Stimulated activated CD8-positive, alpha-beta memory T cell treated with anti-CD3 and anti-CD28 coated beads, Interleukin-4, amount 100 ng/mL, for 1 hour (primary cell): ENCODE data around the gene LTO1.

ENCODE experiments used
- DNase-seq, 2 donors: peaks; one replicate each; pipeline ENCODE4 v3.0.0-alpha.2; 2020; ENCODE audit warnings: low read depth in 2 of 2, low spot score in 1 of 2

The LTO1 gene, protein sequence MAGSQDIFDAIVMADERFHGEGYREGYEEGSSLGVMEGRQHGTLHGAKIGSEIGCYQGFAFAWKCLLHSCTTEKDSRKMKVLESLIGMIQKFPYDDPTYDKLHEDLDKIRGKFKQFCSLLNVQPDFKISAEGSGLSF

DNA sequence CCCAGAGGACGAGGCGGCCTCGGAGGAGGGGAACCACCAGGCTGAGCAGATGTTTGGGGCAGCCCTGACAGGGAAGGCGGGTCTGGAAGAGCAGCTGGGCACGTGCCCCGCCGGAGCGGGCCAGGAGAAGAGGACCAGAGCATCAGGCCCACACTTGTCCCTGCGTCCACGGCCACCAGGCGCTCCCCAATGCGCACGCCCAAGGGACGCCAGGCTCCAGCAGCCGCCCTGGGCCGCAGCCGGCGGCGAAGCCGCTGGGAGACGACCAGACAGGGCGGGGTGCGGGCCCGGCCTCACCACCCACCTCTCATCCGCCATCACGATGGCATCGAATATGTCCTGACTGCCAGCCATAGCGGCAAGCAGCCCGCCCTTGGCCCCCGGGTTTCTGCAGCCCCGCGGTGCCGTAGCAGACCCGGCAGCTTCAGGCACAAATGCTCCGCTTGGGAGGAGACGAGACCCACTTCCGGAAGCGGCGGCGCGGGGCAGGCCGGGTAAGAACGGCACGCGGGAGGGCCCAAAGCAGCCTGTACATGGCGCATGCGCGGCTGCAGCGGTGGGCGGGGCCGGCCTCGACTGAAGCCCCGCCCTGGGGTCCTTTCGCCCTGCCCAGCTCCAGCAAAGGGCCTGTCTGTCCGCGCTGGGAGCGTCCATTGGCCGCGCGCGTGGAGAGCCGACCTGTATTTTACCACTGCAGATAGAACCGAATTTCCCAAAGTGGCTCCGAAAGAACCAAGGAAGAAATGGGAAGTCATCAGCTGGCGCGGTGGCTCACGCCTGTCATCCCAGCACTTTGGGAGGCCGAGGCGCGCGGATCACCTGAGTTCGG lies at the start of gene LTO1:
Gene LTO1 (minus strand): TSS at position 468 of the 829 bp plus-strand sequence. CDS start 114 bp downstream, at position 354.
- DNase-seq, result peak; percentile 89 to 92

DNA sequence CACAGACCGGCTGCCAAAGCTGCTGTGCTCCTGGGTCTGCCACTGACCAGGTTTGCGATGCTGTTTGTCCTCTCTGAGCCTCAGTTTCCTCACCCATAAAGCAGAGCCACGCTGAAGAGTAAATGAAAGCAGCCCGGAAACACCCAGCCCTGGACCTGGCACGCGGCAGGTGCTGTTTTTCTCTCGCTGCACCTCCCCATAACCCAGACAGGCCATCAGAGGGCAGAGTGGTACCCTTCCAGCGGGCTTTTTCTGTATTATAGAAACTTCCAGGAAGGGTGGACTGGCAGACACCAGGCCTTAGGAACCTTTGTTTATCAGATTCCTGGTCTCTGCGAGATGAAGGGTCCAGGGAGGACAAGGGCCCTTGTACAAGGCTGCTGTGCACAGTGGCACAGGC lies 46.6 kb upstream of the LTO1 start:
- no peak for DNase-seq

DNA sequence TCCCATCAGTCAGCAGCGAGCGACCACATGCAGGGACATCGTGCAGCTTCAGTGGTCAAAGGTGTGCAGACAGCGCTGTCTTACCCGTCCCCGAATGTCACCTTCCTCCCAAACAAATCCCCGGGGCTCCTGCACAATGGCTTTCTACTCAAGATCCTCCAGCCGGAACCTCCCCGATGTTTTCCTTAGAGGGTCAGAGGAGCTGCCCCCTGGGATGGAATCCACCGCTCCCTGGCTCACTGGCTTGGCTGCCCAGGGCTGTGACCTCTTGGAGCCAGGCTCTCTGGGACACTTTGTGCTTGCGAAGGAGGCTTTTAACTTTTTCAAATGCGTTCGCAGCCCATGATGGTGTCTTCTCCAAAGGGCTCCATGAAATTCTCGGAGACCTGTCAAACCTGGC lies 46.0 kb upstream of the LTO1 start:
- DNase-seq, result no peak

DNA sequence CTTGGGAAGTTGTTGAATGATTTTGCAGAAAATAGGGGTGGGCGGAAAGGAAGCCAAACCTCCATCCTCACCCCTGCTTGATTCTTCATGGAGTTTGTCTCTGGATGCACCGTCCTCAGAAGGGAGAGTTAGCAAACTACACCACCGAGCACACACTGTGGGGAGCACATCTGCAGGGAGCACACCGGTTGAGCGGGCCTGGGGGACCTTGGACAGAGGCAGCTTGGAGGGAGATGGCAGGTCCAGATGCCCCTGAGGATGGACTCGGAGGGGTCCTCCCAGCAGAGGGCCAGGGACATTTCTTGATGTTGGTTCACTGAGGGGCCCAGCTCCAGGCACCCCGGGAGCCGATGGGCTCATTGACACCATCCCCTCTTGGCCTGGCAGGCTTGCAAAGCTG lies 43.8 kb upstream of the LTO1 start:
- no peak for DNase-seq

DNA sequence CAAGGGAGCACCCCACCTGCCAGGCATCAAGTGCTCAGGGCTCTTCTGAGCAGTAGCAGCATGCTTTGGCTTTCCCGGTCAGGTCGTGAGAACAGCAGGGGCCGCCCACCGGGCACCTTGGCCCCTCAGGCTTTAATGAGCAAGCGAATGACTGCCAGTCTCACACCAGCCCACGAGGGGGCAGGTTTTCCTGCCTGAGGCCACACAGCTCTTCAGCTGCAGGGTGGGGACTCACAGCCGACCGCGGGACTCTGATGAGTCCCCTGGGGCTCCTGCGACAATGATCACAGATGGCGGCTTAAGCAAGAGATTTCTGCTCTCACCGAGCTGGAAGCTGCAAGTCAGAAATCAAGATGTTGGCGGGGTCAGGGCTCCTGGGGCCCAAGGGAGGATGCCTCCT lies 43.0 kb upstream of the LTO1 start:
- DNase-seq, result no peak

DNA sequence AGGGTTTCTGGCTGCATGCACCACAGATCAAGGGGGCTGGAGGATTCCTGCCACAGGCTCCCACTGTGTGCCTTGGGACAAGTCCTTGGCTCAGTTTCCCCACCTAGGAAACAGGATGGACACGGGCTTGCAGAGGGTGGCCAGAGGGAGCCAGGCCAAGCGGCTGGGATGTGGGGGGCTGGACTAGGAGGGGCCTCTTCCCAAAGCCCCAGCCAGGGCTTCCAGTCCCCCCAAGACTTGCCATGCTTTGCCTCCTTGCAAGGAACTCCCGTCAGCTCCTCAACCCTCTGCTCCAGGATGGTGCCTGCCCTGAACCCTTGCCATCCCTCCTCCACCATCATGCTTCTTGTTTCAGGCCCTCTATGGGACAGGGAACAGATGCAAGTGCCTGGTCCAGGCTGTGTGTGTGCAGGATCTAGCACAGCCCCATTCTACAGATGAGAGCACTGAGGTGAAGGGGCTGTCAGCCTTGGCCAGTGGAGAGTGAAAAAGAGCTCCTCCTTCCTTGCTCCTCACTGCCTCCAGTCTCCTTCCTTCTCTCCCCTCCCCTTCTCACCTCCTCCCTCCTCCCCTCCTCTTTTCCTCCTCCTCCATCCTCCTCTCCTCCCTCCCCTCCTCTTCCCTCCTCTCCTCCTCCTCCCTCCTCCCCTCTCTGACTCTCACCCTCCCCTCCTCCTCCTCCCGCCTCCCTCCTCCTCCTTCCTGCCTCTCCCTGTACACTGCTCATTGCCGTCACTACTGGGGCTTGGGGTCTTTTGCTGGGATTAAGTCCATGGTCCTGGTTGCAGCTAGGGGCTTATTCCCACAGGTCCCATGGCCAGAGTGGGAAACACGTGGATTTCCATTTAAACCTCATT lies 42.0 kb upstream of the LTO1 start:
- DNase-seq, result no peak

DNA sequence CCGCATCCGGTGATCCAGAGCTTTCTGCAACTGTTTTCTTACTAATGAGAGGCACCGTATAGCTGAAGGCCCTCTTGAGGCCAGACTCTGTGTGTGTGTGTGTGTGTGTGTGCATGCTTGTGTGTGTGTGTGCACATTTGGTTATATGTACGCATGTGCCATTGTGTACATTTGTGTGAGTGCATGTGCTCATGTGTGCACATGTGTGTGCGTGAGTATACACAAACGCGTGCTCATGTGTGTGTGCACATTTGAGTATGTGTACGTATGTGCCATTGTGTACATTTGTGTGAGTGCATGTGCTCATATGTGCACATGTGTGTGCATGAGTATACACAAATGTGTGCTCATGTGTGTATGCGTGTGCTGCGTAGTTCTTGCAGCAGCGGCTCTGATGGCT lies 40.9 kb upstream of the LTO1 start:
- DNase-seq, result no peak

DNA sequence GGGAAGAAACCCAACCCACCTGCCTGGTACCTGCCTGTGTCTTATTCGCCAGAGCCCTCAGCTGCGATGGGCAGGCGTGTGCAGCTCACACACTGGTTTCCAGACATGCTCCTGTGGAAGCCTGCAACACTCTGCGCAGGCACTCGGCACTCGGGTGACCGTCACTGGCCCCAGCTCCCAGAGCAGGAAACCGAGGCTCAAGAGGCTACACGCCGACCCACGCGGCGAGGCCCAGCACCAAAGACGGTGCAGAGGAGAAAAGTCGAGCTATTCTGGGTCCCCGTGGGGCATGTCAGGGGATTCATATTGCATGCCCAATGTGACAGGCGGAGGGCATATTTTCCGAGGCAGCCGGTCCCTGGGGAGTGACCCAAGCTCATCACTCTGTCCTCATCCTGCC lies 40.3 kb upstream of the LTO1 start:
- no peak for DNase-seq

DNA sequence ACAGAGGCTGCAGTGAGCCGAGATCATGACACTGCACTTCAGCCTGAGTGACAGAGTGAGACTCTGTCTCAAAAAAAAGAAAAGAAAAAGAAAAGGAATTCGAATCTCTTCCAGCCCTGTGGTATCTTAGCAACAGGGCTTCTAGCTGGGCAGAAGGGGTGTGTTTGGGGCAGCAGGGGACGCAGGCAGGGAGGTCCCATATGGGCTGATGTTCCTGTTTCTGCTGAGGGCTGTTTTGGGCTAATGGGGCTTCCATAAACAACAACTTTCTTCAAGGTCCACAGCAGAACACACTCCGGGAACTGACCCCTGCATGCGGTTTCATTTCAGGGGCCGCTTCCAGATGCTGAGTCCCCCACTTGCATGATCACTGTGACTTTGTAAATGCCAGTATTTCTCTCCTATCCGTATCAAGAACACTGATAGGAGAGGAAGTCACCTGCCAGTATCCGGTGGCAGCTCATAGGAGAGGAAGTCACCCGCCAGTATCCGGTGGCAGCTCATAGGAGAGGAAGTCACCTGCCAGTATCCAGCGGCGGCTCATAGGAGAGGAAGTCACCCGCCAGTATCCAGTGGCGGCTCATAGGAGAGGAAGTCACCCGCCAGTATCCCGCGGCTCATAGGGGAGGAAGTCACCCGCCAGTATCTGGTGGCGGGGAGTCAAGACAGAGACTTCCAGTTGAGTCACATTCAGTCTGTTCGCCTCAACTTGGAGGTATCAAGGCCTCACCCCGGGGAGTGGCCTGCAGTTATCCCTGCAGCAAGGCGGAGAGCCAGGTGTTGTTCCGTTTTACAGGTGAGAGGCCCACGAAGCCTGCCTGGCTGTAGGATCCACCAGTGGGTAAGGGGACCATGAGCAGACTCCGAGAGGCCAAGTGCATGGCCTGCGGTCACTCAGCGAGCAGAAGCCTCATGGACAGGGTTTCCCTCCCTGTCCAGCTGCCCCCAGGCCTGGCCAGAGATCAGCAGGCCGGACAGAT lies 37.0 kb upstream of the LTO1 start:
- DNase-seq, result no peak

DNA sequence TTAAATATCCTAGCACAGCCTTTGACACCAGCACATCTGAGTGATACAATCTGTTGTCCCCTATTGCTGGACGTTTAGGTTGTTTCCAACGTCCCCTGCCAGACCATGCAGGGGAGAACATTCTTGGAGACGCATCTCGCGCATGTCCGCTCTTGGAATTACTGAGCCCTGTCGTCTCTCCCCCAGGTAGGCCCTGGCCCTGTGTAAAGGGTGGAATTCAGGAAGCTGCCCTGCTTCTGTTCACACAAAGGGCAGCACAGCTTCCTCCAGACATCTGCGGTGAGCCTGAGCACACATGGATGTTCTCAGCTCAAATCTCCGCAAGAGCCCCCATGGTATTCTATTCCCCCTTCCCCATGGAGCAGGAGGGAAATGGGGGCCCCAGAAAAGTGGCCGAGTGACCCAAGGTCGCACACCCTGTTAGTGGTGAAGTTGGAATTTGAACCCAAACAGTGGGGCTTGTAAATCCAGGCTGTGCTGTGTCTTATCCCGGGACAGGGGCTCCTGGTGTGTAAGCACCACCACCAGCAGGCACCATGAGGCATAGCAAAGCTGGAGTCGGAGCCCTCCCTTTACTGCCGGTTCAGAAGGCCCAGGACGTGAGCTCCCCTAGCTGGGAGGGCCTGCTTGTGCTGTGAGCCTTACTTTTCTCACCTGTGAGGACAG lies 33.7 kb upstream of the LTO1 start:
- DNase-seq, result no peak

DNA sequence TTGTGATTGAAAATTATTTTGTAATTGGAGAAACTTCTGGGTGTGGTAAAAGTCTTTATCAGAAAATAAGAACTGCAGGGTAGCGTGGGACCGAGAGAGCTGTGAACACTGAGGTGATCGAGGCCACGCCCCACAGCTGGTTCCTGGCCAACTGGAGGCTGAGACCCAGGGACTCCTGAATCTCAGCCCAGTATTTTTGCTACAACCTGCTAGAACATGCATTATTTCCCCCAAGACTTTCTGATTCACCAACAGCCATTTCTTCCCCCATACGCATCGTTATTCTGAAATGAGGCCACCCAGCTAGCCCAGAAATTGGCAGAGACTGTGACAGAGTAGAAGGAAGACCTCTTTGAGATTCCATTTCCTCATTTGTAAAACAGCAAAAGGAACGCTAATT lies 32.0 kb upstream of the LTO1 start:
- no peak for DNase-seq

DNA sequence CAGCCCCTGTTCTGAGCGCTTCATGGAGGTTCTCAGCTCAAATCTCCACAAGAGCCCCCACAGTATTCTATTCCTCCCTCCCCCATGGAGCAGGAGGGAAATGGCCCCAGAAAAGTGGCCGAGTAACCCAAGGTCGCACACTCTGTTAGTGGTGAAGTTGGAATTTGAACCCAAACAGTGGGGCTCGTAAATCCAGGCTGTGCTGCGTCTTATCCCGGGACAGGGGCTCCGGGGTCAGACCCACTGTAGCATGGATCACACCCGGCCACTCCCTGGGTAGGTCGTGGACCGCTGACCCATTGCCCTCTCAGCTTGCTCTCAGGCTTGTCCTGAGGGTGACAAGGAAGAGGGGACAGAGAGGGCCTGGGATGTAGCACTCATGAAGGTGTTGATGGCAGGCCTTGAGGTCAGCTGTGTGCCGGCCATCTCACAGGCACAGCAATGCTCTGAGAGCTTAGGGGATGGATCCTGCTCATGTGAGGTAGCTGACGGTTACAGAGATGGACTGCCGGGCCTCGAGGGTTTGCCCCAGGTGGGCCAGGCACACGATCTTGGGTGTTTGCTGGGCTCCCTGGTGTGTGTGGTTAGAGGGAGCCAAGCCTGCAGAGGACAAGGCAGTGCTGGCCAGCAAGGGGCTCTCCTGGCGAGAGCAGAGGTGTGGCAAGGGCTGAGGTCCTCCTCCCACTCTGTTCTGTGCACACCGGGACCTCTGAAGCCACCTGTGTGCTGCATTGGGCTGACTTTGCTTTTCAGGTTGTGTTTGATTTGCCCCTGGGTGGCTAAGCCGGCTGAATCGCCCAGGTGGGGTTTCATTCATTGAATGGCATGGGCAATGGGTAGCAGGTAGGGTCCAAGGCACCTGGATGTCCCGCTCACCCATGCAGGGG lies 31.0 kb upstream of the LTO1 start:
- DNase-seq, result no peak

DNA sequence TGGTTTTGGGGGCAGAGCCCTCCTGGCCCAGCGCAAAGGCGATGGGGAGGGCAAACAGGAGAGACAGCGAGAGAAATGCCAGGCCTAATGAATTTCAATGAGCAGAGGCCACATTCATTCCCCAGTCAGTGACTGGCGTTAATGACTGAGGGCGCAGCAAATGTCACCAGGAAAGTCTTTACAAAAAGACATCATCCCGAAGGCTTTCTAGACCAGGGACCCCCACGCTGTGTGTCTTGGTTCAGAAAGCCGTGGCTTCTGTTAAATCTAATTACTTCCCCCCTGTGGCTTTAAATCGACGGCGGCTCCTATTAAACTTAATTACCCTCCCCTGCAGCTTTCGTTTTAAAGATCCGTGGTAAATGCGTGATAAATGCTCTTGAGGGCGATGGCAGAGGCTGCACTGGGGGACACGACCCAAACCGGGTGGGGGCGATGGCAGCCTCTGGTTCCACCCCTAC lies 30.2 kb upstream of the LTO1 start:
- no peak for DNase-seq

DNA sequence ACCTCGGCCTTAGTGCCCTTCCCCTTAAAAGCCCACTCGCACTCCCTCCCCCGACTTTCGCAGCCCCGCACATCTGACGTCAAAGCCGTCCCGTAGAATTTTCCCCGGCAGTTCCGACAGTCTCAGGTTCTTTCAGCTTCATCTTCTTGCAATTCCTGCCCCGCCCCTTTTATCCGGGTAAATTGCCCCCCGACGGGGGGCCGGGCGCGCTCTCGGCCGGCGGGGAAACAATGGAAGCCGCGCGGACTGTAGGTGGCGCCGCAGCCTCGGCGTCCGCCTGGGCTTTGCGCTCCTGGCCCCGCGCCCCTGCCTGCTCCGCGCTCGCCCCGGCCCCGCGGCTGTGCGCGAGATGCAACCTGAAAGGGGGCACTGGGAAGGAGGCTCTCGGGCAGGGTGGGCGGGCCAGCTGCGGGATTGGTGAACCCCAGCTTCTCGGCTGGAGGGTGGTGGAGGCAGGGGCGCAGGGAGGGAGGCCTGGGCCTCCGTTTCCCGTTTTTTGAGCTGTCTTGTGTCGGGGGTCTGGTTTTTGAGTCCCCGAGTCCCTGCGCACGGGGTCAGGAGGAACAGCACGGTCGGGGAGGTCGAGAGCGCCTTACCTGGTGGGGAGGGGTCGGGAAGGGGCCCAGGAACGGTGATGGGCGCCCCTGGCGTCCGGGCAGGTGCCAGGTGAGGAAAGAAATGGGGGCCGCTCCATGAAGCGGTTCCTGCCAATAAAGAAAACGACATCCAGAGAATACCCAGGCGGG lies 29.5 kb upstream of the LTO1 start:
- DNase-seq, result no peak

DNA sequence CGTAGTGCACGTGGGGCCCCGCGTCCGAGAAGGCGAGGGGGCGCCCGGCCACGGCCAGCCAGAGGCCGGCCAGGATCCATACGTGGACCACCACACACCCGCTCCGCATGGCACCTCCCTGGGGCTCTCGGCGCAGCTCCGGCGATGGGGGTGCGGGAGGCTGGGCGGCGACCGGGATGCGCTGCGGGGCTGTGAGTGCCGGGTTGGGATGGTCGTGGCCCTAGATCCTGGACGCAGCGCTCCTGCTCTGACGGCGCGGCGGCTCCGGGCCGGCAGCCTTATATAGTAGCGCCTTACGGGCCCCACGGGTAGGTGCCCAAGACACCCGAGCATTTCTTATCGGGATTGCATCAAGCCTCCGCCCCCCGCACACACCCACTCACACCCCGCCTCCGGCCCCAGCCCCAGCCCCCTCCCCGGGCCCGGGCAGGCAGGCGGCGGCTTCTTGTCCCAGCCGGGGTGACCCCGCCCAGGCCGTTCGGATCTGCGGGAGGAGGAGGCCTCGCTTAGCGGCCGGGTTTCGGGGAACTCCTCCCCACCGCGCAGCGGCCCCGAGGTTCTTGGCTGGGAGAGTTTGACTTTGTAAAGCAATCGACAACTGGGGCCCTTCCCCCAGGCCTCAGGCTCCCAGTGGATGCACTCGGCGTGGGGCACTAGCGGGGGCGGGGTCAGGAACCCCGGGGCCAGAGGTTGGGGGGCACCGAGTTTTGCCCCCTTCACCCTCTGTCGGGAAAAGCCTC lies 28.8 kb upstream of the LTO1 start, which contains the start of gene FGF19:
Gene FGF19 (minus strand): TSS at position 255 of the 740 bp plus-strand sequence. CDS start 146 bp downstream, at position 109.
- DNase-seq, result no peak

DNA sequence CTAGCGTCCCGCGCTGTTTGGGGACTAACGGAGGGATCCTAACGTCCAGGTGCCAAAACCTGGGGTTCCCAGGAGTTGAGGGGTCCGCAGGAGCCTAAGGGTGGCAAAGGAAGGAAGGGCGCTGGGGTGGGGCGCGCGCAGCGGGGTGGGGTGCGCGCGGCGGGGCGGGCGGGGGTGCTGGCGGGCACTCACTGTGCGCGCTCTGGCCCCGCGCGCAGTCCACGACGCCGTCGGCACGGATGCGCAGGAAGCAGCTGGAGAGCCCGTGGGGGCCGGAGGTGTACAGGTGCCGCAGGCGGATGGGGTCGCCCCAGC lies 28.3 kb upstream of the LTO1 start:
- no peak for DNase-seq

DNA sequence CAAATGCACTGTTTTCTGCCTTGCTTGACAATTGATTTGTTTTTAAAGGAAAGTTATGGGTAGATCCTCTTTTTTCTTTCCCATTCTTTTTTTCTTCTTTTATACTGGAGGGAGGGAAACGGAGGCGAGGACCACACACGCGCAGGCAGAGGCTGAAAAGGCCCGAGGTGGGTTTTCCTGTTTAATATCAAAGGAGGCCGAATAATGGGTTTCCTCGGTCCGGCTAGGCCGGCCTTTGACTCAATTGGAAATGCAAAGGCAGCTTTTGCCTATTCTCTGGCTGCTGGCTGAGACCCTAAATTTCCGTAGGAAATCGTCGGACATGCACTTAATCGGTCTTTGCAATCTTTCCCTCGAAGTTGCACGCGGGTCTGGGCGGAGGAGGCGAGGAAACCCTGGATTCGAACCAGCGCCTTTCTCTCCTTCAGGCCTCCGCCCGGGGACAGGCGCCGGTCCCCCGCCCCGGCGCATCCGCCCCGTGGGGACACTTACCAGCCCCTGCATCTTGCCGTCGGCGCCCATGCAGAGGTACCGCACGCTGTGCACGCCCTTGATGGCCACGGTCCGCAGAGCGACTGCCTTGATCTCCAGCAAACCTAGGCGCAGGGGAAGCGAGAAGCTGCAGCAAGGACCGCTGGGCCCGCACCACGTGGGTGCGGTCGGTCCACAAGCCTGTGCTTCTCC lies 27.8 kb upstream of the LTO1 start:
- DNase-seq, result no peak
